Measurements from ENCODE around the gene RASSF8.

Gene RASSF8

GRCh38 chr12:25958428-25959070 lies at the start of gene RASSF8:
Gene RASSF8 (plus strand): TSS chr12:25958682. CDS start chr12:26055344, 96,662 bp downstream.
- peak; percentile 55 to 60 for DNase-seq
- TF ChIP-seq GATA1 (IDR thresholded peaks at IDR 0.05; ENCODE audit: low read depth, low read length) (no peak), POLR2A (IDR thresholded peaks at IDR 0.05; ENCODE audit: low read length) (no peak)

GRCh38 chr12:25914551-25914950 lies 43.9 kb upstream of the RASSF8 start:
- TF ChIP-seq GATA1 (IDR thresholded peaks at IDR 0.05; ENCODE audit: low read depth, low read length), result no peak
- no peak for TF ChIP-seq POLR2A (IDR thresholded peaks at IDR 0.05; ENCODE audit: low read length)
- no peak for DNase-seq

GRCh38 chr12:25924491-25925001 lies 33.9 kb upstream of the RASSF8 start:
- no peak for TF ChIP-seq GATA1 (IDR thresholded peaks at IDR 0.05; ENCODE audit: low read depth, low read length)
- no peak for TF ChIP-seq POLR2A (IDR thresholded peaks at IDR 0.05; ENCODE audit: low read length)
- DNase-seq, result no peak

GRCh38 chr12:25925064-25925463 lies 33.4 kb upstream of the RASSF8 start:
- DNase-seq, result no peak
- TF ChIP-seq POLR2A (IDR thresholded peaks at IDR 0.05; ENCODE audit: low read length) (no peak), GATA1 (IDR thresholded peaks at IDR 0.05; ENCODE audit: low read depth, low read length) (no peak)

- no peak for TF ChIP-seq POLR2A (IDR thresholded peaks at IDR 0.05; ENCODE audit: low read length)
- no peak for TF ChIP-seq GATA1 (IDR thresholded peaks at IDR 0.05; ENCODE audit: low read depth, low read length)
Measured at GRCh38 chr12:25926536-25926935, 31.9 kb upstream of the RASSF8 start.

GRCh38 chr12:25929142-25929541 lies 29.3 kb upstream of the RASSF8 start:
- TF ChIP-seq POLR2A (IDR thresholded peaks at IDR 0.05; ENCODE audit: low read length) (no peak), GATA1 (IDR thresholded peaks at IDR 0.05; ENCODE audit: low read depth, low read length) (no peak)
- no peak for DNase-seq

More at GRCh38 chr12:25926536-25926935, 31.9 kb upstream of the RASSF8 start:
- DNase-seq, result no peak

GRCh38 chr12:25932971-25933370 lies 25.5 kb upstream of the RASSF8 start:
- TF ChIP-seq GATA1 (IDR thresholded peaks at IDR 0.05; ENCODE audit: low read depth, low read length), result no peak
- no peak for TF ChIP-seq POLR2A (IDR thresholded peaks at IDR 0.05; ENCODE audit: low read length)
- no peak for DNase-seq

GRCh38 chr12:25934456-25934855 lies 24.0 kb upstream of the RASSF8 start:
- no peak for TF ChIP-seq POLR2A (IDR thresholded peaks at IDR 0.05; ENCODE audit: low read length)
- no peak for TF ChIP-seq GATA1 (IDR thresholded peaks at IDR 0.05; ENCODE audit: low read depth, low read length)
- DNase-seq, result no peak

GRCh38 chr12:25935355-25936144 lies 22.9 kb upstream of the RASSF8 start:
- TF ChIP-seq POLR2A (IDR thresholded peaks at IDR 0.05; ENCODE audit: low read length) (no peak), GATA1 (IDR thresholded peaks at IDR 0.05; ENCODE audit: low read depth, low read length) (no peak)

GRCh38 chr12:25937096-25937495 lies 21.4 kb upstream of the RASSF8 start:
- DNase-seq, result no peak
- TF ChIP-seq GATA1 (IDR thresholded peaks at IDR 0.05; ENCODE audit: low read depth, low read length) (no peak), POLR2A (IDR thresholded peaks at IDR 0.05; ENCODE audit: low read length) (no peak)

More at GRCh38 chr12:25935355-25936144, 22.9 kb upstream of the RASSF8 start:
- peak in 1 of 2 experiments; percentile 6 for DNase-seq

- DNase-seq, result peak in 1 of 2 experiments; percentile 24
- no peak for TF ChIP-seq POLR2A (IDR thresholded peaks at IDR 0.05; ENCODE audit: low read length)
- TF ChIP-seq GATA1 (IDR thresholded peaks at IDR 0.05; ENCODE audit: low read depth, low read length), result no peak
Measured at GRCh38 chr12:25938581-25938980, 19.9 kb upstream of the RASSF8 start.

GRCh38 chr12:25939606-25940005 lies 18.9 kb upstream of the RASSF8 start:
- no peak for DNase-seq
- TF ChIP-seq GATA1 (IDR thresholded peaks at IDR 0.05; ENCODE audit: low read depth, low read length) (no peak), POLR2A (IDR thresholded peaks at IDR 0.05; ENCODE audit: low read length) (no peak)

GRCh38 chr12:25940886-25941285 lies 17.6 kb upstream of the RASSF8 start:
- TF ChIP-seq POLR2A (IDR thresholded peaks at IDR 0.05; ENCODE audit: low read length), result no peak
- TF ChIP-seq GATA1 (IDR thresholded peaks at IDR 0.05; ENCODE audit: low read depth, low read length), result no peak
- no peak for DNase-seq

GRCh38 chr12:25942709-25943108 lies 15.8 kb upstream of the RASSF8 start:
- no peak for TF ChIP-seq GATA1 (IDR thresholded peaks at IDR 0.05; ENCODE audit: low read depth, low read length)
- no peak for TF ChIP-seq POLR2A (IDR thresholded peaks at IDR 0.05; ENCODE audit: low read length)
- DNase-seq, result no peak

Data from erythroblast (primary cell).